Sigmoid colon (tissue), 7 donors: ENCODE results near the gene AQP1. TPM values are rescaled to one million over a fixed set of nuclear protein-coding genes. Genes with fewer than 3 reads are reported as not detected.

Experiments
- DNase-seq: peaks from one replicate; pipeline ENCODE4 v3.0.0-alpha.2; 2019
- H3K27ac ChIP-seq, 4 donors: fragments of 200-600 bp; sonication (generic); one replicate each; pipeline ENCODE4 v1.5.1; 2016 to 2019; ENCODE audit warnings: mild to moderate bottlenecking in 1 of 4
- H3K27me3 ChIP-seq, 3 donors: fragments of 200-600 bp; sonication (generic); one replicate each; pipeline ENCODE4 v1.5.1; 2019; ENCODE audit warnings: mild to moderate bottlenecking in 1 of 3
- H3K36me3 ChIP-seq, 4 donors: fragments of 200-600 bp; sonication (generic); one replicate each; pipeline ENCODE4 v1.5.1; 2016 to 2019
- H3K4me1 ChIP-seq, 4 donors: fragments of 200-600 bp; sonication (generic); one replicate each; pipeline ENCODE4 v1.5.1; 2017 to 2019
- H3K4me3 ChIP-seq, 4 donors: fragments of 200-600 bp; sonication (generic); one replicate each; pipeline ENCODE4 v1.5.1; 2017 to 2019; ENCODE audit warnings: mild to moderate bottlenecking in 2 of 4, moderate library complexity in 1 of 4
- H3K9me3 ChIP-seq, 4 donors: fragments of 200-600 bp in 3 of 4; sonication (generic) in 3 of 4; one replicate each; pipeline versions ENCODE4 v1.5.1 to v1.6.1; 2013 to 2019
- EP300 ChIP-seq, 4 donors: sonication (generic); formaldehyde crosslinking; IDR thresholded peaks; one replicate each; pipeline ENCODE4 v1.6.1; 2017; ENCODE audit warnings: antibody characterized with exemption in 4 of 4
- POLR2A ChIP-seq, 2 donors: fragments of 450-650 bp; IDR thresholded peaks; one replicate each; pipeline ENCODE4 v1.6.1; 2016; ENCODE audit warnings: antibody characterized with exemption in 2 of 2, mild to moderate bottlenecking in 2 of 2, moderate library complexity in 2 of 2
- POLR2AphosphoS5 ChIP-seq, 4 donors: sonication (generic); formaldehyde crosslinking; IDR thresholded peaks; one replicate each; pipeline ENCODE4 v1.6.1; 2017; ENCODE audit warnings: antibody characterized with exemption in 4 of 4
- WGBS, 2 donors: extraction: QIAGEN DNeasy Blood & Tissue Kit; methylation state at CpG; one replicate each; pipeline ENCODE4 v1.1.7; 2013; 5-methylcytosine and 5-hydroxymethylcytosine counted together
- intact Hi-C: fragments of 100-400 bp; cut with DNase I; formaldehyde crosslinking; loops from one replicate; pipeline ENCODE4 v1.15.1; 2023
- polyA plus RNA-seq, 3 donors: library from polyadenylated mRNA; stranded (reverse); fragments of 200-250 nt; gene quantifications; one replicate each; pipeline ENCODE4 v1.2.3, GENCODE V29; 2013
- total RNA-seq, 4 donors: library from RNA; depleted of rRNA; stranded (reverse); fragments of >200 nt; gene quantifications; one replicate each; pipeline ENCODE4 v1.1.0, GENCODE V29; 2016
- TF ChIP-seq, protein P1 (sequence below), 4 experiments: fragments of 450-650 bp in 3 of 4; fragments of 200-600 bp in 1 of 4; IDR thresholded peaks; one replicate each; pipeline ENCODE4 v1.5.1; 2016 to 2019; ENCODE audit warnings: antibody characterized with exemption in 4 of 4, mild to moderate bottlenecking in 3 of 4, moderate library complexity in 2 of 4
- donor health status: healthy with polysubstance abuse.
- donor health status: Bipolar disorder and iron deficiency.
- donor health status: healthy.

AQP1 gene
- total and polyA plus RNA-seq, 7 donors, result 3.7 to 191 (median 66.0) TPM

- H3K4me1 ChIP-seq, result no peaks in the 10 kb centered on the region
- no peak overlapping the region for H3K27ac ChIP-seq
- no peak overlapping the region for H3K4me3 ChIP-seq
- no peak for DNase-seq
- H3K36me3 ChIP-seq, result no peaks in the 10 kb centered on the region
- WGBS, 2 donors, result 72 to 74% methylated on average over 4 of the region's 4 CpGs
- intact Hi-C loops, result no loop called here
- TF ChIP-seq POLR2AphosphoS5 (IDR thresholded peaks at IDR 0.05), result no peak
- TF ChIP-seq POLR2A (IDR thresholded peaks at IDR 0.05), result no peak
- TF ChIP-seq, protein P1, sequence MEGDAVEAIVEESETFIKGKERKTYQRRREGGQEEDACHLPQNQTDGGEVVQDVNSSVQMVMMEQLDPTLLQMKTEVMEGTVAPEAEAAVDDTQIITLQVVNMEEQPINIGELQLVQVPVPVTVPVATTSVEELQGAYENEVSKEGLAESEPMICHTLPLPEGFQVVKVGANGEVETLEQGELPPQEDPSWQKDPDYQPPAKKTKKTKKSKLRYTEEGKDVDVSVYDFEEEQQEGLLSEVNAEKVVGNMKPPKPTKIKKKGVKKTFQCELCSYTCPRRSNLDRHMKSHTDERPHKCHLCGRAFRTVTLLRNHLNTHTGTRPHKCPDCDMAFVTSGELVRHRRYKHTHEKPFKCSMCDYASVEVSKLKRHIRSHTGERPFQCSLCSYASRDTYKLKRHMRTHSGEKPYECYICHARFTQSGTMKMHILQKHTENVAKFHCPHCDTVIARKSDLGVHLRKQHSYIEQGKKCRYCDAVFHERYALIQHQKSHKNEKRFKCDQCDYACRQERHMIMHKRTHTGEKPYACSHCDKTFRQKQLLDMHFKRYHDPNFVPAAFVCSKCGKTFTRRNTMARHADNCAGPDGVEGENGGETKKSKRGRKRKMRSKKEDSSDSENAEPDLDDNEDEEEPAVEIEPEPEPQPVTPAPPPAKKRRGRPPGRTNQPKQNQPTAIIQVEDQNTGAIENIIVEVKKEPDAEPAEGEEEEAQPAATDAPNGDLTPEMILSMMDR (IDR thresholded peaks at IDR 0.05), result no peak
- TF ChIP-seq EP300 (IDR thresholded peaks at IDR 0.05), result no peak
- no peaks in the 10 kb centered on the region for H3K9me3 ChIP-seq
- no peaks in the 10 kb centered on the region for H3K27me3 ChIP-seq
Observed at GRCh38 chr7:30965372-30965771, 53.7 kb downstream of the AQP1 start.

- no peaks in the 10 kb centered on the region for H3K27me3 ChIP-seq
- no peaks in the 10 kb centered on the region for H3K4me1 ChIP-seq
- TF ChIP-seq POLR2AphosphoS5 (IDR thresholded peaks at IDR 0.05) (no peak), EP300 (IDR thresholded peaks at IDR 0.05) (no peak), POLR2A (IDR thresholded peaks at IDR 0.05) (no peak)
- TF ChIP-seq, protein P1 (IDR thresholded peaks at IDR 0.05), result no peak
- 87 to 91% methylated on average over 9 of the region's 9 CpGs for WGBS, 2 donors
- H3K9me3 ChIP-seq, result no peaks in the 10 kb centered on the region
- intact Hi-C loops, result no loop called here
- no peak overlapping the region for H3K27ac ChIP-seq
- DNase-seq, result peak; percentile 34
- H3K4me3 ChIP-seq, result no peak overlapping the region
- no peaks in the 10 kb centered on the region for H3K36me3 ChIP-seq
Observed at GRCh38 chr7:30965883-30966282, 54.2 kb downstream of the AQP1 start.

- Histone ChIP-seq H3K4me3 (no peak overlapping the region), H3K36me3 (no peaks in the 10 kb centered on the region), H3K9me3 (no peaks in the 10 kb centered on the region), H3K4me1 (no peaks in the 10 kb centered on the region), H3K27me3 (peaks cover 0 to 4% (median 0%) of the 10 kb centered on the region in 3 donors), H3K27ac (no peak overlapping the region)
- DNase-seq, result no peak
- no peak for TF ChIP-seq POLR2A (IDR thresholded peaks at IDR 0.05)
- TF ChIP-seq EP300 (IDR thresholded peaks at IDR 0.05), result no peak
- no peak for TF ChIP-seq POLR2AphosphoS5 (IDR thresholded peaks at IDR 0.05)
- TF ChIP-seq, protein P1 (IDR thresholded peaks at IDR 0.05), result no peak
- 47 to 81% methylated on average over 2 of the region's 2 CpGs for WGBS, 2 donors
- intact Hi-C loops, result no loop called here
Observed at GRCh38 chr7:30968294-30968693, 56.6 kb downstream of the AQP1 start.

GRCh38 chr7:30968747-30969603, 57.3 kb downstream of the AQP1 start:
- Histone ChIP-seq H3K4me3 (no peak overlapping the region), H3K36me3 (no peaks in the 10 kb centered on the region), H3K9me3 (no peaks in the 10 kb centered on the region), H3K27me3 (peaks cover 0 to 4% (median 0%) of the 10 kb centered on the region in 3 donors), H3K27ac (no peak overlapping the region), H3K4me1 (no peaks in the 10 kb centered on the region)
- WGBS, 2 donors, result 39 to 80% methylated on average over 7 of the region's 7 CpGs
- DNase-seq, result peak; percentile 59
- intact Hi-C loops, result no loop called here
- TF ChIP-seq EP300 (IDR thresholded peaks at IDR 0.05) (no peak), POLR2AphosphoS5 (IDR thresholded peaks at IDR 0.05) (no peak), POLR2A (IDR thresholded peaks at IDR 0.05) (no peak)
- TF ChIP-seq, protein P1 (IDR thresholded peaks at IDR 0.05), result no peak
